Parathyroid adenoma (tissue), 2 donors: ENCODE data around the gene HLA-DRA.

ENCODE experiments used
- H2AFZ ChIP-seq: fragments of 300-600 bp; sonication (generic); one replicate; pipeline ENCODE4 v1.7.0; 2017; ENCODE audit warnings: antibody characterized with exemption, mild to moderate bottlenecking
- H3K27ac ChIP-seq: fragments of 300-600 bp; sonication (generic); one replicate; pipeline ENCODE4 v1.7.0; 2017
- H3K27me3 ChIP-seq: fragments of 300-600 bp; sonication (generic); one replicate; pipeline ENCODE4 v1.7.0; 2017; ENCODE audit warnings: low read length; ENCODE audit not compliant: control insufficient read depth, insufficient read depth
- H3K36me3 ChIP-seq: fragments of 300-600 bp; sonication (generic); one replicate; pipeline ENCODE4 v1.7.0; 2017; ENCODE audit warnings: low read length; ENCODE audit not compliant: control insufficient read depth, insufficient read depth
- H3K4me1 ChIP-seq: fragments of 300-600 bp; sonication (generic); one replicate; pipeline ENCODE4 v1.7.0; 2017; ENCODE audit warnings: control low read depth
- H3K4me2 ChIP-seq: fragments of 300-600 bp; sonication (generic); one replicate; pipeline ENCODE4 v1.7.0; 2017; ENCODE audit warnings: low read length
- H3K4me3 ChIP-seq: fragments of 300-600 bp; sonication (generic); one replicate; pipeline ENCODE4 v1.7.0; 2017; ENCODE audit warnings: low read depth, low read length
- H3K79me2 ChIP-seq: fragments of 300-600 bp; sonication (generic); one replicate; pipeline ENCODE4 v1.7.0; 2017; ENCODE audit warnings: control low read depth
- H3K9ac ChIP-seq: fragments of 300-600 bp; sonication (generic); one replicate; pipeline ENCODE4 v1.7.0; 2017; ENCODE audit warnings: mild to moderate bottlenecking
- H3K9me3 ChIP-seq: fragments of 300-600 bp; sonication (generic); one replicate; pipeline ENCODE4 v1.7.0; 2017; ENCODE audit warnings: low read length; ENCODE audit not compliant: control insufficient read depth
- TF ChIP-seq, protein P1 (sequence below): fragments of 300-600 bp; sonication (generic); IDR thresholded peaks from one replicate; pipeline ENCODE4 v1.7.0; 2017; ENCODE audit warnings: antibody characterized with exemption, mild to moderate bottlenecking
- donor health status: primary hyperparathyroidism.

HLA-DRA gene

DNA sequence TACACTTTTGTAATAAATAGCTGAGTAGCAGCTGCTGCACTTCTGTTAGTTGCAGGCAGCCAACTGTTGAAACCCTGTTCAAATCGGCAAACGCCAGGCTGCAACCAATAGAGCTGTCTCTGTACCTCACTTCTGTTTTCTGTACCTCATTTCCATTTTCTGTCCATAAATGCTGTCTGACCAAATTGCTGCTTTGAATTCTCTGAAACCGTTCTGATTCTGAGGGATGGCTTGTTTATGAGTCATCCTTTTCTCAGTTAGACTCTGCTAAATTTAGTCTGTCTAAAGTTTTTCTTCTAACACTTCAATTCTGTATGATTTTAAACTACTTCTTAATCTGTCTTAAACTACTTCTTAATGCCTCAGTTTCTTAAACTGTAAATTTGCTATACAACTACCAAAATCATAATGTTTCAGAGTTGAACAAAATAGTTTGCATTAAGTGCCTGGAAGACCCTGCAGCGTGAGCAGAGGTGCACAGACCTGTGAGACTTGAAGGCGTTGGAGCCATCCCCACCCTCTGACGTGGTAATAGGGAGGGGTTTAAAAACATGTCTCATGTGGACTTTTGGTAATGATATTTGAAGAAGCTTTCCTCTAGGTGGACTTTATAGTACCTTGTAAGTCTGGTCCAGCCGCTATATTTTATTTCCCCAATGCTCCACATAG is 42.3 kb upstream of the HLA-DRA start:
- no peak overlapping the region for H3K9ac ChIP-seq
- no peaks in the 10 kb centered on the region for H3K9me3 ChIP-seq
- H3K27ac ChIP-seq: no peak overlapping the region
- H3K27me3 ChIP-seq: no peaks in the 10 kb centered on the region
- TF ChIP-seq, protein P1, sequence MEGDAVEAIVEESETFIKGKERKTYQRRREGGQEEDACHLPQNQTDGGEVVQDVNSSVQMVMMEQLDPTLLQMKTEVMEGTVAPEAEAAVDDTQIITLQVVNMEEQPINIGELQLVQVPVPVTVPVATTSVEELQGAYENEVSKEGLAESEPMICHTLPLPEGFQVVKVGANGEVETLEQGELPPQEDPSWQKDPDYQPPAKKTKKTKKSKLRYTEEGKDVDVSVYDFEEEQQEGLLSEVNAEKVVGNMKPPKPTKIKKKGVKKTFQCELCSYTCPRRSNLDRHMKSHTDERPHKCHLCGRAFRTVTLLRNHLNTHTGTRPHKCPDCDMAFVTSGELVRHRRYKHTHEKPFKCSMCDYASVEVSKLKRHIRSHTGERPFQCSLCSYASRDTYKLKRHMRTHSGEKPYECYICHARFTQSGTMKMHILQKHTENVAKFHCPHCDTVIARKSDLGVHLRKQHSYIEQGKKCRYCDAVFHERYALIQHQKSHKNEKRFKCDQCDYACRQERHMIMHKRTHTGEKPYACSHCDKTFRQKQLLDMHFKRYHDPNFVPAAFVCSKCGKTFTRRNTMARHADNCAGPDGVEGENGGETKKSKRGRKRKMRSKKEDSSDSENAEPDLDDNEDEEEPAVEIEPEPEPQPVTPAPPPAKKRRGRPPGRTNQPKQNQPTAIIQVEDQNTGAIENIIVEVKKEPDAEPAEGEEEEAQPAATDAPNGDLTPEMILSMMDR: no peak
- no peak overlapping the region for H3K4me3 ChIP-seq
- no peaks in the 10 kb centered on the region for H3K79me2 ChIP-seq
- no peak overlapping the region for H2AFZ ChIP-seq
- H3K36me3 ChIP-seq: no peaks in the 10 kb centered on the region
- no peak overlapping the region for H3K4me2 ChIP-seq
- peaks cover 6% of the 10 kb centered on the region for H3K4me1 ChIP-seq

DNA sequence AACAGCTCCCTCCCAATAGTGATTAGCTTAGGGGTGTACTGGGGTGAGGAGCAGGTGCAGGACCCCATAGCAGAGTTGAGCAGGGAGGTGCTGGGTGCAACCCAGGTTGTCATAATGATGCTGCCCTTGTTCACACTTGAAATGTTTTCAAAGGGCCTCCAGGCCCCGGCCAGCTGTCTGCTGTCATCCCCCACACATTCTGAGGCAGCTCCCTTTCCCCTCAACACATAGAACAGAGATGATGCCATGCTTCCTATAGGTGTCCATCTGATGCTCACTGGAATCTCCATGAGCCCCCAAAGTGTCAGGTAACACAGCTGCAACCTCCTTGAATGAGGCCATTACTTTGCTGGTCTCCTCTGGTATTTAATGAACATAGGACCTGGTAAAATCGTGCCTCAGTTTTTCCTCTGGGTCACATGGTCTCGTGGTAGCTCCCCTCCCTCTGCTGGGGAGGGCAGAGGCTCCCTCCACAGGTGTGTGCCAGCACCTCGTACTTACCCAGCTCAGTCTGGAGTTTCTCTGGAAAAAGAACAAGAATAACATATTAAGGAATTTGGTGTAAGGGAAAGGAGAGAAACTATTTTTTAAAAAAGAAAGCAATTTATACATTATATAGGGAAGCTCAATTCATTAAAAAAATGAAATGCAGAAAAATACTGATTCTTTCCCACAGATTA is 38.3 kb upstream of the HLA-DRA start:
- no peak overlapping the region for H3K4me2 ChIP-seq

DNA sequence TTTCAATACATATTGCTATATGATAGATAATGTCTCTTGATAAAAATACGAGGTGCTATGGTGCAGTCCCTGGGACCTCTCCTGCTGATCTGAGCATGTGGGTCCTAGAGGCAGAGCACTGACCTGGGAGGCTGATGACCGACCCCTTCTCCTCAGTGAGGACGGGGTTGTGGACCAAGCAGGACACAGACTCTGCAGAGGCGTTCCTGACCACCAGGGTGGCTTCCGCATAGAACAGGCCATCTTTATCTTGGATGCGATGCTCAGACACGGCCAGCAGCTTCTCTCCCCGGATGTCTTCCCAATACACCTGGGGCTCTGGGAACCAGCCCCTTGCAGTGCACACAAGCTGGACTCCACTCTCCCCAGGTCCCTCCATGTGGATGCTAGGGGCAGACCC is 36.9 kb upstream of the HLA-DRA start:
- H3K36me3 ChIP-seq: no peaks in the 10 kb centered on the region
- no peak overlapping the region for H3K4me3 ChIP-seq
- H3K27ac ChIP-seq: no peak overlapping the region
- TF ChIP-seq, protein P1: no peak
- H2AFZ ChIP-seq: no peak overlapping the region
- H3K4me2 ChIP-seq: no peak overlapping the region
- H3K79me2 ChIP-seq: no peaks in the 10 kb centered on the region
- H3K9ac ChIP-seq: no peak overlapping the region
- no peaks in the 10 kb centered on the region for H3K27me3 ChIP-seq
- H3K9me3 ChIP-seq: no peaks in the 10 kb centered on the region
- H3K4me1 ChIP-seq: no peaks in the 10 kb centered on the region

More for the DNA sequence above, 38.3 kb upstream of the HLA-DRA start:
- Histone ChIP-seq H3K79me2 (no peaks in the 10 kb centered on the region), H2AFZ (no peak overlapping the region), H3K4me3 (no peak overlapping the region), H3K9ac (no peak overlapping the region), H3K27me3 (no peaks in the 10 kb centered on the region), H3K4me1 (no peaks in the 10 kb centered on the region), H3K36me3 (no peaks in the 10 kb centered on the region), H3K9me3 (no peaks in the 10 kb centered on the region), H3K27ac (no peak overlapping the region)
- TF ChIP-seq, protein P1: no peak

DNA sequence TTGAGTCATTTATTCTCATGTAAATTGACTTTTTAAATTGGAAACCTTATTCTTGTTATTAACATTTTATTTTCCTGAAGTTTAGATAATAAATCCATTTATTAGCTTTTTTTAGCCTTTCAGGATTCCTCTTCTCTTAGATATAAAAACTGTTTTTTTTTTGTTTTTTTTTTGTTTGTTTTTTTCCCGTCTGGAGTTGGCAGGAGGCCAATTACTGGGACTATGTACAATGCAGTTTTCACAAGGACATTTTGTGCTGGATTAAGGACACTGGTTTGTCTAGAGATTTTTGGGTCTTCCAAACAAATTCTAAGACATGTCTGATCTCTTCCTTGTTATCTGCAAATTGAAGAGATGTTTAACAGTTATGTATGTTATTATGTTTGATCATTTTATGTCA is 34.0 kb upstream of the HLA-DRA start:
- no peaks in the 10 kb centered on the region for H3K79me2 ChIP-seq
- TF ChIP-seq, protein P1: no peak
- H3K4me1 ChIP-seq: no peaks in the 10 kb centered on the region
- H2AFZ ChIP-seq: no peak overlapping the region
- H3K9ac ChIP-seq: no peak overlapping the region
- H3K27ac ChIP-seq: no peak overlapping the region
- no peaks in the 10 kb centered on the region for H3K9me3 ChIP-seq
- H3K27me3 ChIP-seq: no peaks in the 10 kb centered on the region
- no peak overlapping the region for H3K4me2 ChIP-seq
- no peaks in the 10 kb centered on the region for H3K36me3 ChIP-seq
- no peak overlapping the region for H3K4me3 ChIP-seq

DNA sequence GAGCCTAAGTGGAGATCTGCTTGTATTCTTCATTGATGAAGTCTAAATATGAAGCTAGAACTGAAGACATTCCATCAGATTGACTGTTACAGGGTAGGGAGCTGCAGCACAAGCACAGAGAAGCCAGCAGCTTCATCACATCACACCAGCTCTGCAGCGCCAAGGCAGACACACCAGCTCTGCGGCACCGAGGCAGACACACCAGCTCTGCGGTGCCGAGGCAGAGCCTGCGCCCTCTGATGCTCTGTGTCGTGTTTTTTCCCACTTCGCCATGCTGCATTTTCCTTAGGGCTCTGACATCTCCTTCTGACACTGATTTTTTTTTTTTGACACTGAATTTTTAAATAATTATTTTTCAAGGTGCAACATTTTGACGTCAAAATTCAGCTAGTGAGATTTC is 33.5 kb upstream of the HLA-DRA start:
- TF ChIP-seq, protein P1: no peak
- Histone ChIP-seq H2AFZ (no peak overlapping the region), H3K27me3 (no peaks in the 10 kb centered on the region)

More for the DNA sequence above, 33.5 kb upstream of the HLA-DRA start:
- Histone ChIP-seq H3K4me3 (no peak overlapping the region), H3K4me1 (no peaks in the 10 kb centered on the region), H3K9ac (no peak overlapping the region), H3K36me3 (no peaks in the 10 kb centered on the region), H3K27ac (no peak overlapping the region), H3K4me2 (no peak overlapping the region), H3K79me2 (no peaks in the 10 kb centered on the region), H3K9me3 (no peaks in the 10 kb centered on the region)
